ENCODE data around the gene GLIS1.

GLIS1 gene

DNA sequence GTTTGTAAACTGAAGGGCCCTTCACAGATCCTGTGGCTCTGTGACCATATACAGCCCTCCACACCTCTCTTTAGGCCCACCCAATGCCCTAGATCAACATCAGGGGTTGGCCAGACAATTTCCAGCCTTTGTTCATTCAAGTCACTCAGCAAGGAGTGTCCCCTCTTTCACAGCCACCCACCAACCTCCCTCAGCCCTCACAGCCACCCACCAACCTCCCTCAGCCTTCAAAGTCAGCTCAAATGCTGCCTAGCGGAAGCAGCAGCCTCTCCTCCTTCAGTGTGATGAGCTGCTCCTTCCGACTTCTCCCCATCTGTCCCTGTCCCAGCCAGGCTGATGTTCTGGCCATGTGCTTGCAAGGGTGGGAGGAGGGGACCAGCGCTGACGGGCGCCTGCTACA, 208.4 kb downstream of the GLIS1 start:
- no peak for DNase-seq (ENCODE audit: low read depth in 2 of 2)

DNA sequence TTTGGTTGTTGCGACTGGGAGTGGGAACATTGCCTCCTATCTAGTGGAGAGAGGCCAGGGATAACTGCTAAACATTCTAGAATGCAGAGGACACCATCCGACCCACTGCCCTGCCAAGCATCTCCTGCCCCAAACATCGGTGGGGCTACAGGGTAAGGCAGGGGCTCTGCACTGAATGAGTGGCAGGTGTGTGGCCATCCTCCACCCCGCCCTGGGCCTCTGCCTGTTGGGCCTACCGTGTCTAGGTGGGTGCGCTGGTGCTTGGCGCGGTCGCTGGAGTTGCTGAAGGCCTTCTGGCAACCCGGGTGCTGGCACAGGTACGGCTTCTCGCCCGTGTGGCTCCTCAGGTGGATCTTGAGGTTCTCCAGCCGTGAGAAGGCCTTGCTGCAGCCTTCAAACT, 209.4 kb downstream of the GLIS1 start:
- no peak for DNase-seq (ENCODE audit: low read depth in 2 of 2)

DNA sequence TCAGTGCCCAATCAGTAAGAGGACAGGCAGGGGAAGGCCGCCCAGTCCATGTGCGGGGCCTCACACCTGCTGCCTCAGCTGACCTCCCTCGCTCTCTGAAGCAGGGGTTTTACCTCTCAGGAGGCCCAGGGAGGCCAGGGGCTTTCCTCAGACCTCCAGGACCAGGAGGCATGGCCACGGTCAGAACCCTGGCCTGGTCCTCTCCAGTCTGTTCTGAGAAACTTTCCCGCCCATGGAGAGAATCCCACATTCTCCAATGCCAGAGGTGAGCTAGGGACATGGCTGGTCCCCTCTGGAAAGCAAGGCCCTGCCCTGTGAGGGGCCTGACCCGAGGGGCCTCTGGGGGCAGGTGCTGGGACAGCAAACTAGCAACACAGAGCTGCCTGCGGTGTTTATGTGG, 211.6 kb downstream of the GLIS1 start:
- DNase-seq (ENCODE audit: low read depth in 2 of 2): no peak

DNA sequence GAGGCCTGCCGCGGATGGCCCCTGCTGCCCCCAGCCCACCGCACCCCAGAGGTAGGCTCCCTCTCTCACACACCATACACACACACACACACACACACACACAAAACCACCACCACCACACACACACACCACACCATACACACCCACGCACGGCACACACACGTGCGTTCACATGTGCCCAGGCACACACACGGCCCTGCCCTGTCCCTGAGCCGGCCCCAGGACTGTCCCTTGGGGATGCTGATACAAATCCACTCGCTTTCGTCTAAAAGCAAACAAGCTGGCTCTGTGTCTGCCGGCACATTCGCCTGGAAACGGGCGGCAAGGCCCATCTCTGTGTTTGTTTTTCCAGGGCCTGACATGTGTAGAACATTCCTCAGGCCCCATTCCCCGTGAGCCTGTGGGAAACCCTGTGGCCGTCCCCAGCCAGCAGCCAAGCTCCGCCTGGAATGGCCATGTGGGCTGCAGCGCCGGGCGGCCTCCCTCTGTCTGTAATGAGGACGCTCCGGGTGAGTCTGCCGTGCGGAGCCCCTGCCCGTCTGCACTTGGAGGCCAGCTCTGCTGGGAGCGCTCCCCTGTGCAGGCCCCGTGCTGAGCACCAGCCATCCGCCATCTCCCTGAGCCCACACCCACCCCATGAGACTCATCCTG, 212.4 kb downstream of the GLIS1 start:
- DNase-seq (ENCODE audit: low read depth in 2 of 2): no peak

DNA sequence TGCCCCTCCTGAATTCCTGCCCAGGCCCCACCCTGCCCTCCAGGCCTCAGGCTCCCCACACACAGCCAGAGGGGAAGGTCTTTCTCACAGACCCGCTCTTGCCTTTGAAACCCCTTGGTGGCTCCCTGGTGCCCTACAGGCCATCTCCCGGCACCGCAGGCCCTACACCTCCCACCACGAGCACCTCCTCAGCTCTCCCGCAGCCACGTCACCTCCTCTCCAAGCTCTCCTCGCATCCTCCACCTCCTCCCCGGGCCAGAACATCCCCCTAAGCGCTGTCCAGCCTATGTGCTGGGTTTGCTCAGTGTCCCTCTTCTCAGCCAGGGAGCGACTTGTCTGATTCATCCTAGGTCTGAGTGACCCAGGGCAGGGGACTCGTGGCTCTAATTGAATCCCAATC, 213.4 kb downstream of the GLIS1 start:
- no peak for DNase-seq (ENCODE audit: low read depth in 2 of 2)

DNA sequence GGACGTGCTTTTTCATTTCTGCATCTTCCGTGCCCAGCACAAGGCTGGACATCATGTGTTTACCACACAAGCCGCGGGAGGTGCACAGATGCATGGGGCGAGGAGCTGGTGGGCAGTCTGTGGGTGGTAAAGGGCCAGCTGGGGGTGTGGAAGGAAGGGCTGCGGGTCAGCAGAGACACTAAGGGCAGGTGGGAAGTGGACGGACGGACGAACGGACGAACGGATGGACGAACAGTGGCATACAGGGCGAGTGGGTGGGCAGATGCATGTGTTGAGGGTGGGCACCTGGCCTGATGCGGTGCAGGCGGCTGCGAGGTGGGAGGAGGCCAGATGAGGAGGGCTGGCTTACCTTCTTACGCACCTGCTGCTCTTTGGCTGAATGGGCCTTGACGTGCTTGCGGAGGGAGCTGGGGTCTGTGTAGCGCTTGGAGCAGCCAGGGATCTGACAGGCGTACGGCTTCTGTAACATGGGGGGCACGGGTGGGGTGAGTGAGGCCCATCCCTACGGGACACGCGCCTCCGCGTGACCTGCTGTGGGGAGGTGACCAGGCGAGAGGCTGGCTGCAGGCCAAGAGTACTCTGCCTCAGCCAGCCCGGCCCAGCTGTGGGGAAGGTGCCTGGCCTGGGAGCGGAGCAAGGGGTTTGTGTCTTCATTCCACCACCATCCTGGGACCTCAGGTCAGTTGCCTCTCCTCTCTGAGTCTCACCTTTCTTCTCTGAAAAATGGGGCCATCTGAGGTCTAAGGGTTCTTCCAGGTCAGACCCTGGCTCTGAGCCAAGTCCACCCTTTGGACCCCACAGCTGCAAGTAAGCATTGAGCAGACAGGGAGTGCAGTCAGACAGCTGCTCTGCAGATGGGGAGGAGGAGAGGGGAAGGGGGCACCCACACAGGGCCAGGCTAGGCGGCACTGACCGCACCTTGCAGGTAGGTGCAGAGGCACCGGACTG, 214.3 kb downstream of the GLIS1 start:
- DNase-seq (ENCODE audit: low read depth in 2 of 2): no peak

DNA sequence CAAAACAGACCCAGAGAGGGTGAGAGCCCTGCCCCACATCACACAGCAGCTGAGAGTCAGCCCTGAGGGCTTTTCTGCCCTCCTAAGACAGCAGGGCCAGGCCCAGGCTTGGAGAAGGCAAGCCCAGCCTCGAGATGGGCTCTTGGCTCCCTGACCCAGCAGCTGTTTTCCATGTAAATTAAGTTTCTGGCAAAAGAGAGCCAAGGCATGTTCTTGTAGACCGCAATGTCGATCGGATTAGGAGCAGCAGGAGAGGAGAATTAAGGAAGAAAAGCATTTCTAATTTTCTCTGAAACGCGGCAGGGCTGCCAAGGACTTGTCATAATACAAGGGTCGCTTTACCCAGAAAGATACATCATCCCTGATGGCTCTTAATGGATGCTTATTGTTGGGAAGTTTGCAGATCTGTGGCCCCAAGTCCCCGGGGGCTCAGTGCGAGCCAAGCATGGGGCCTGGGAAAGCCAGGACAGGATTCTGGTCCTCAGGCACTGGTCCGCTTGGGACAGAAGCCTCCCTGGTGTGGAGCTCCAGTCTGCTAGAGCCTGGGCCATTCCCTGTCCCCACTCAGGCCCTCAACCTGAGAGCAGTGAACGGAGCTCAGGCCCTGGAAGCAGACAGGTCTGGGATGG, 216.9 kb downstream of the GLIS1 start:
- DNase-seq (ENCODE audit: low read depth in 2 of 2): no peak

DNA sequence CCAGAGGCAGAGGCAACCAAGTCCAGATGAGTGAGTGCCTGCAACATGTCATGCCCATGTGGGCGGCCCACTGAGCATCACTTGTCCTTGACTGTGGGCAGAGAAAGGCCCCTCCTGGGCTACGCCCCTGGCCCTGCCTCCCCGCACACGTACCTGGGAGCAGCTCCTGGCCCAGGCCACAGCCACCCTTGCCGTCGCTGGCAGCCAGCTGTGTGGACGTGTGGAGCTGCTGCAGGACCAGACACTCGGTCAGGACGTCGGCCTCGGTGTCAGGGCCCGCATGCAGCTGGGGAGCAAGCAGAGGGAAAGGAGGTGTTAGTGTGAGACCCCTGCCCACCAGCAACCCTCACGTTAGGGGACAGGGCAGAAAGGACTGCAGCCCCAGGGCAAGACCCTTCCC, 218.5 kb downstream of the GLIS1 start:
- DNase-seq (ENCODE audit: low read depth in 2 of 2): no peak

DNA sequence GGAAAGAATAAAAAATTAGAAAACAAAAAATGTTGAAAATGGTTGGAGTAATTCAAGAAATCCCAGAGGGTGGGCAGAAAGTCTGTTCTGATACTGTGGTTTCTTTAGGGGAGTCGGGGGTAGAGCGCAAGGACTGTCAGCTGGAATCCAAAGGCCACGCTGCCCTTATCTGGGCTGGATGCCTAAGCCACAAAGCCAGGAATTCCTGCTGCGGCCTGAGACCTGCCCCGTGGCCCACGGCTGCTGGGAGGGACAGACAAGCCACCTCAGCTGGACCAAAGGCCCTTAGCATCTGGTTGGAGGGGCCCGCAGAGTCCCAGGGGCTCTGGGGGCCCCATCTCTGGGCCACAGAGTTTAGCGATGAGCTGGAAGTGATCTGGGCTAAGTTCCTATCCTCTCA, 219.5 kb downstream of the GLIS1 start:
- DNase-seq (ENCODE audit: low read depth in 2 of 2): no peak

DNA sequence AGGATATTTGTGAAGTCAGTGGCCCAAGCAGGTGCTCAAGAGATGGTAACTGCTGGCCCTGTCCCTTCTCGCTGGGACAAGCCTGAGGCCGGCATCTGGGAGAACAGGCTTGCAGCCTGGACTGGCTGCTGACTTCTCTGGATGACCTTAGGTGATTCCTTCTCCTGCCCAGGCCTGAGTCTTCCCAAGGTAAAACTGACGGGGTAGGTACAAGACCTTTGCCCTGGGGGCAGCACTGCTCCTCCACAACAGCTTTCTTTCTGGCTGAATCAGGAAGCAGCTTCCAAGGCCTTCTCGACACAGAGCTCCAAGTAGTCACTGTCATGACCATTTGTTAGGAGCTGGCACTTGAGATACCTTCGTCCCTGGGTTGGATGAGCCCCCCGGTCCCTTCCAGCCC, 220.2 kb downstream of the GLIS1 start:
- DNase-seq (ENCODE audit: low read depth in 2 of 2): no peak

DNA sequence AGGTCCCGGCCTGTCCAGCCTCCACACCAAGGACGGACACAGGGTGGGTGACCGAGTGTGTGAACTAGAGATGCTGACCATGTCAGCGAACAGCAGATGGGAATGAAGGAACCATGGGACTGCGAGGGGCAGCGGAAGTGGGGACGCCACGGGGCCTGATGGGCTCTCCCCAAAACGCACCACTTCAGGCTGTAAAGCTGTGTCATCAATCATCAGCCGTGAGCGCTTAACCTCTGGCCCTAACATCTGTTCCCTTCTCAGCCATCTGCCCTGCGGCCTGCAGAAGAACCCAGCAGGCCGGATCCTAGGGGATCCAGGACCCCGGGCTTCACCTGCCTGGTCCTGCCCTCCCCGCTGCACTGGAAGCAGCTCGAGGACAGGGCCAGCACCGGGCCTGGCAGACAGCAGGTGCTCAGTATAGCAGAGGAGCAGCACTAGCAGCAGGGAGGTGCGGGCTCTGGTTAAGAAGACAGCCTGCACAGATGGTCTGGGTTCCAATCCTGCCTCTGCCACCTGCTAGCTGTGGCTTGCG, 221.1 kb downstream of the GLIS1 start:
- DNase-seq (ENCODE audit: low read depth in 2 of 2): no peak

DNA sequence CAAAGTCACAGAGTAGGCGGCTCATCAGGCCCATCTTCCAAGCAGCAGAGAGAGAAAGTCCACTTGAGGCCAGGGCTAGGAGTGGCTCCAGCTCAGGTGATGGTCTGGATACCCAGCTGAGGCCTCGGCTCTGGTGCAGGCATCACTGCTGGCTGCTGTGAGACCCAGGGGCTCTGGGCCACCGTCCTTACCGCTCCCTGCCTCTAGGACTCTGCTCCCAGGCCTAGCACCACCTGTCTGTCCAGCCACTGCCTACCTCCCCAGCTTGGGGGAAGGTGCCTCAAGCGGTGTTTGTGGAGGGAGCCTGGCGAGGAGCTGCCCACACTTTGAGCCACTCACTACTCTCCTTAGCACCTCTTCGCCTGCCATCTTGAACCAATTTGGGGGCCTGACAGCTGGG, 221.9 kb downstream of the GLIS1 start:
- DNase-seq (ENCODE audit: low read depth in 2 of 2): no peak

DNA sequence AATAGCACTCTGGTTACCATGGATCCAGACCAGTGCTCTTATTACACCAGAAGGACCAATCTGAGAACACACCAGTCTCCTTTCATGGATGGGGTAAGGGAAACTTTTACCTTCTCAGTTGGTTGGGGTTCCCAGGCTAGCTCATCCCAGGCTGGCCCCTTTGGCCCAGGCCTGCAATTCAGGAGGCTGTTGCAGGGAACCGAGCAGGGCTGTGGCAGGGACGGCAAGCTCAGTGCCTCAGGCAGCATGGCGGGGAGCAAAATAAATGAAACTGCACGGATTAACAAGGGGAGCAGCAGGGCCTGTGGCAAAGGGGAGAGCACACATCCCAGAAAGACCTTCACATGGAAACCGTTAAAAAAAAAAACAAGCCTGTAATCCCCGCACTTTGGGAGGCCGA, 222.8 kb downstream of the GLIS1 start:
- no peak for DNase-seq (ENCODE audit: low read depth in 2 of 2)

DNA sequence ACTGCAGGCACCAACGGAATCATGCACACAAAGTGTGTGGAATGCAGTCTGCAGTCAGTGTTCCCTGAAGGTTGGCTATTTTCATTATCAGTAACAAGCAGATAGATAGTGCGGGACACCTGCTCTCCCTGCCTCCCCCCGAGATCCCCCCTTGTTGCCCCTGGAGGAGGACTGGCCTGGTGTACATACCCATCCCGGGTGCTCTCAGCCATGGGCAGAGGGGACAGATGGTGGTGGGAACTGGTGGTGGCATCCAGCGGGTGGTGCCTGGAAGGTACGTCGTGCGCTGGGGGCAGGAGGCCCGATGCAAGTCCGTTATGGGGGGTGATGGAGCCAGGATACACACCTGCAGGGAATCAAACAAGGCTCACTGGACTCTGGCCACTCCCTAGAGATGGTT, 224.5 kb downstream of the GLIS1 start:
- no peak for DNase-seq (ENCODE audit: low read depth in 2 of 2)

DNA sequence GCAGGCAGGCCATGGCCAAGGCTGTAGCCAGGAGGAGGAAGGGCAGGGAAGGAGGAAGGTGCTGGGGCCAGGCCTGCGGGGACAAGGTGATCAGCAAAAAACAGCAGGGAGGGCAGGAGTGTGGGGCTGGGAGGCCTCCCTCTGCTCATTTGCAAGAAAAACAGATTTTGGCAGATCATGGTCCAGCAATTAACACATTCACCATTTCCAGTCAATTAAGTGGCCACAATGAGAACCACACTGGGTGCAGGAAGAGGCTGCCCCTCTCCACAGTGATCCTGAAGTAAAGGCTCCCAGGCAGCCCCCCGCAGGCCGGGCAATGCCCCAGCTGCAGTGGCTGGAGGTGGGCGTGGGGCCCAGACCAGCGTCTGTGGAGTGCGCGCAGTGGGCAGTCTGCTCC, 225.1 kb downstream of the GLIS1 start:
- no peak for DNase-seq (ENCODE audit: low read depth in 2 of 2)

DNA sequence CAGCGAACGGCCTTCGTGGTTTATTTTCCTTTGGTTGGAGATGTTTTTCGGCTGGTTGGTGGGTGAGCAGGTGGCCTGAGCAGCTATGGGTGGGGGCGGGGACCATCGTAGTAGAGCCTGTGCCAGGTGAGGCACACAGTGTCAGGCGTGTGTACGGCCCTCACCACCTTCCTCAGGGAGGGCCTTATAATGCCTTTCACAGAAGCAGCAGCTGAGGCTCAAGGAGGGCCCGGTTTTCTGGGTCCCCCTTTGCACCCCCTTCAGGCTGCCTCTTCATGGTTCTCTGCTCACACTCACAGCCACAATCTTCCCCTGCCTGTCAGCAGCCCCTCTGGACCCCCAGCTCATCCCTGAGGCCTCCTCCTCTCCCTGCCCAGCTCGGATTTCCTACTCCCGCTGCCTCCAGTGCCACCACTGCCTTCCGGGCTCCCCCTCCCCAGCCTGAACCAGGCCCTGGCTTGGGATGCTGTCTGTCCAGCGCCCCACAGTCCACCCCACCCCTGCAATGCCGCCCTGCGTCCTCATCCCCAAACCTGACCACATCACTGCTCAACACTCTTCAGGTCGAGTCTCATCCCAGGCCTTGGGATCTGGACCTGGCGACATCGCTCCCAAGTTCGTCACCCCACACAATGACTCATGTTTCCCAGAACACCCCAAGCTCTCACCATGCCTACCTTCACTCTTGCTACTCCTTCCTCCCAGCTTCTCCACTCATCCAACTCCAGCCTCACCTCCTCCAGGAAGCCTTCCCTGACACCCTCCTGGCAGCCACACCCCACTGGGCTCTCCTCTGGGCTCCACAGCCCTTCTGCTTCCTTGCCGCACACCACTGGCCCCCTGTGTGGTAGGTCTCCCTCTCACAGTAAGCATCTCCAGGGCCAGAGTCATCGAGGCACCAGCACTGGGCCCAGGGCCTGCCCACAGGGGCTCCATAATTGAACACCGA, 225.9 kb downstream of the GLIS1 start:
- DNase-seq (ENCODE audit: low read depth in 2 of 2): no peak

DNA sequence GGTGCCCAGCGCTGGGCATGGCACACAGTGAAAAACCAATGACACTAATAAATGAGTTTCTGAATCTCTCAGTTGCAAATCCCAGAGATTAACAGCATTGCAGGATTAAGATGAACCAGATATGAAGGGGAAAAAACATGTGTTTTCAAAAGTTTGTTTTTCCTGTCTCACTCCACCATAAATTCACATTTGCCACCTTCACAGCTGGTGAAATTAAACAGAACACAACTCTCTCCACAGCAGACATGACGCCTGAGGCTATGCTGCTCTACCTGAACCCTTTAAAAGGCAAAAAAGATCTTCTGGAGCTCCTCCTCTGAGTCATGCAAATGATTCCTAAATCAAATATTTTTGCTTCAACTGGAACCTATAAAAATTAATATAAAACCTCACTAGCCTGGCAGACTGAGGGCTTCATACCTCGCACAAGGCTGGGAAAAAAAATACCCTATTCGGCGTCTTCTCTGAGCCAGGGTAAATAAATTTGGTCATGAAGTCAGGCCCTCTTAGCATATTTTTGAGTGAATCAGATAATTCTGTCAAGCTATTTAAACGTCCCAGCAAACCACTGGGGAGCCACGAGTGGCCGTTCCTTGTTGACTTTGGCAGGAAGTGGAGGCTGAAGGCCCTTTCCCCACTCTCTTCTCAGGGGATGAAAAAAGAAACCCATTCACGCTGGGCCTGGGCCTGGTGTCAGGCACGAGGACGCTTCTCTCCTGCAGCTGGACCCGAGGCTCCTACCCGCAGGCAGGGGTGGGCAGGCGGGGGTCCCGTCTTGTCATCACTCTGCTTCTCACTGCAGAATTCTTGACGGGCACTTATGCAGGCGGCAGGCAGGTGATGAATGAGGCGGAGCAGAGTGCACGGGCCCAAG, 226.8 kb downstream of the GLIS1 start:
- no peak for DNase-seq (ENCODE audit: low read depth in 2 of 2)

DNA sequence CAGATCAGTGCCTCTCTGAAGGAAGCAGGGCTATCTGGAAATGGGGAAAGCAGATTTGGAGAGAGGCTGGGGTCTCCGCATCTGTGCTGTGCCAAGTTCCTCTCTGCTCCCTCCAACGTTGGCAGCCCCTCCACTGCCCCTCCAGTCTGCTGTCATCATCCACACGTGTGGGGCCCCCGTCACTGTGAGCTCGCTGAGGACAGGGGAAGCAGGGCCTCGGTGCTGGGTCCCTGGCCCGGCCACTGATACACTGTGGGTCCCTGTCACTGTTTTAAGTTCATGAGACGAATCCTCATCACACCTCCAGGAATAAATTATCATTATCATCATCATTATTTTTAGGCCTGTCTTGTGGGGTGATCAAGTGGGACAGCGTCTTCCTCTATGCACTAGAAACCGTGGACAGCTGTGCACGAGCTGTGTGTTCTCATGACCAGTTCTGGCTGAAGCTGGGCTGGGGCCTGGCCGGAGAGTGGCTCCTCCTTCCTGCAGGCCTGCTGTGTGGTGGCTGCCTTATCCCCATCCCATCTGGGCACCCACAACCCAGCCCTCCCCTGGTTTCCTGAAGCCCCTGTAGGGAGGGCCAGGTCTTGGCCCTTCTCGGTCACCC, 227.5 kb downstream of the GLIS1 start:
- no peak for DNase-seq (ENCODE audit: low read depth in 2 of 2)

DNA sequence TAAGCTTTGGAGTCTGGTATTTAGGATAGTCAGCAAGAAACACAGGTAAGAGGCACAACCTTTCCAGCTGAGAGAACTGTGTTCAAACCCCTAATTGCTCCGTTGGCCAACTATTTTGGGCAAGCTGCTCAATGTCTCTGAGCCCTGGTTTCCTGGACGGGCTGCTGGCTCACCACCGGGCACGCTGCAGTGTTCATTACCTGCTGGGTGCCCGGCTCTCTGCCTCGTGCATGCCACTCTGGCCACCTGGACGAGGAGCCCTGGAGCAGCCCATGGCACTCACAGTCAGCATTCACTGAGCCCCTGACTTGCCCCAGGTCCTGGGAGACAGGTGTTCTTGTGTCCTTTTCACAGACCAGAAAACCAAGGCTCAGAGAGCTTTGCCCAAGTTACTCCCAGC, 228.7 kb downstream of the GLIS1 start:
- DNase-seq (ENCODE audit: low read depth in 2 of 2): no peak

DNA sequence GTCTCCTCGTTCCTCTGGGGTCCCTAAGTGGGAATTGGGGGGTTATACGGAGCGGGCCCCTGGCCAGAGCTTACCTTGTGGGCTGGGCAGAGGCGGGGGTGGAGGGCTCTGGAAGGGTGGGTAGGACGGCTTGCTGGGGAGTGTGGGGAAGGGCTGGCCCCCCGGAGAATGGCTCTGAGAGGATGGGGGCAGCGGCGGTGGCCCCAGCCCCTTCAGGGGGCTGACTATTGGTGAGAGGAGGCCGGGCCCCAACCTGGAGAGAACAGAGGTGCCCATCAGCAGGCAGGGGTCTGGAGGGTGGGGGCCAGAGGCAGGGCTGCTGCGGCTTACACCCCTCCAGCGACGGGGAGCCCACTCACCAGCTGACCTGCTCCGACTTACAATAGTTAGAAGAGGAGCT, 229.2 kb downstream of the GLIS1 start:
- no peak for DNase-seq (ENCODE audit: low read depth in 2 of 2)
